Stomach (tissue), 4 donors: ENCODE measurements around the gene SHISA5.
A peak's percentile ranks its signal among the peaks of the same experiment; 100 is the strongest.

Experiments
- CTCF ChIP-seq, 7 experiments: fragments of 450-650 bp in 4 of 7; fragments of 200-600 bp in 3 of 7; sonication (generic) in 3 of 7; IDR thresholded peaks; one replicate each; pipeline ENCODE4 v1.5.1; 2016 to 2019; ENCODE audit warnings: antibody characterized with exemption in 7 of 7, control low read depth in 2 of 7, mild to moderate bottlenecking in 1 of 7
- POLR2A ChIP-seq, 4 donors: fragments of 450-650 bp; IDR thresholded peaks; one replicate each; pipeline ENCODE4 v1.6.1; 2016; ENCODE audit warnings: antibody characterized with exemption in 4 of 4, control low read depth in 2 of 4, mild to moderate bottlenecking in 1 of 4, moderate library complexity in 1 of 4
- POLR2AphosphoS5 ChIP-seq, 3 donors: sonication (generic); formaldehyde crosslinking; IDR thresholded peaks; one replicate each; pipeline ENCODE4 v1.6.1; 2016; ENCODE audit warnings: antibody characterized with exemption in 3 of 3

- TF ChIP-seq CTCF (IDR thresholded peaks at IDR 0.05) (no peak), POLR2A (IDR thresholded peaks at IDR 0.05) (no peak), POLR2AphosphoS5 (IDR thresholded peaks at IDR 0.05) (peak in 1 of 3 donors; percentile 3)
Measured at GRCh38 chr3:48468329-48468731, 35.6 kb downstream of the SHISA5 start.
